HG03442 (cell line): Measurements from ENCODE around the gene LAPTM5.

ENCODE experiments used
- ATAC-seq: cut with Tn5 transposase; IDR thresholded peaks from one replicate; pipeline ENCODE4 v1.9.1; 2021; ENCODE audit warnings: mild to moderate bottlenecking, moderate library complexity; ENCODE audit not compliant: unreplicated experiment

LAPTM5 gene

GRCh38 chr1:30787856-30788495 lies 30.4 kb upstream of the LAPTM5 start:
- no peak for ATAC-seq

GRCh38 chr1:30787266-30787665 lies 29.7 kb upstream of the LAPTM5 start:
- no peak for ATAC-seq

DNA sequence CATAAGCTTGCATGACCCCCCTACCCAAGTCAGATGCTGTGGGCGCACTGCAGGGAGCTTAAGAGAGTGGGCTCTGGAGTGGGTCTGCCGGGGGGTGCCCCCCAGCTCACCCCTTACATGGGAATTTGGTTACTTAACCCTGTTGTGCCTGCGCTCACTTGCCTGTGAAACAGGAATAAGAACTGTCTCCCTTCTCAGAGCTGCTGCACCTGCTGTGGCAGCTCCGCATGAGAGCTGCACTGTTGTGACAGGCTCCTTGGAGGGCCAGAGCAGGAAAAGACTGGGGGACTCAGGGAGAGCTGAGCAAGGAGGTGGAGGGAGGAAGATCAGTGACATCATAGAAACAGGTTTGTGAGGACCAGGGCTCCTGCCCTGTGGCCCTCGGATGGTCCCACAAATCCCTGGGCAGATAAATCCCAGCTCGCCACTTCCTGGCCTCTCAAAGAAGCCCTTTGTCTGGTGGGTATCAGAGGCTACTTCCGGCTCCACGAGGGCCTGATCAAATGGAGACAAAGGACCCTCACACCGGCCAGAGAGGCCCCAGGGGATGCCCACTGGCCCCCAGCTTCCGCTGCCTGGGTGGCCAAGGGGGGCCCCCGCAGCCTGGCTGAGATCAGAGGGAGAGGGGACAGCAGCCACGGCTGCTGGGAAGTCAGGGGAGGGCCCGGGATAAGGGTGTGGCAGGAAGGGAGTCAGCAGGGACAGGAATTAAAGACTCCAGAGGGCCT lies 28.9 kb upstream of the LAPTM5 start:
- ATAC-seq = no peak

DNA sequence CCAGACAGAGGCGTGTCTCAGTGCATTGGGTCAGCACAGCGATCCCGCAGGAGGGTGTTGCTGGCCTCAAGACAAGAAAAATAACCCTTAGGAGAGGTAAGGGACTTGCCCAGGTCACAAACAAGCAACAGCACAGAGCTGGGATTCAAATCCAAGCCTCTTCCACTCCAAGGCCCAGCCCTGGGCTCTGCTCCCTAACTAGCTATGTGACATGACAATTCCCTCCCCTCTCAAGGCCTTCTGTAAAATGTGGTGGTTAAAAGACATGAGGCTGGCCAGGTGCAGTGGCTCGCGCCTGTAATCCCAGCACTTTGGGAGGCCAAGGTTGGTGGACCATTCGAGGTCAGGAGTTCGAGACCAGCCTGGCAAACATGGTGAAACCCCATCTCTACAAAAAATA lies 28.1 kb upstream of the LAPTM5 start:
- ATAC-seq = no peak

- no peak for ATAC-seq
Measured at GRCh38 chr1:30785181-30785580, 27.6 kb upstream of the LAPTM5 start.

DNA sequence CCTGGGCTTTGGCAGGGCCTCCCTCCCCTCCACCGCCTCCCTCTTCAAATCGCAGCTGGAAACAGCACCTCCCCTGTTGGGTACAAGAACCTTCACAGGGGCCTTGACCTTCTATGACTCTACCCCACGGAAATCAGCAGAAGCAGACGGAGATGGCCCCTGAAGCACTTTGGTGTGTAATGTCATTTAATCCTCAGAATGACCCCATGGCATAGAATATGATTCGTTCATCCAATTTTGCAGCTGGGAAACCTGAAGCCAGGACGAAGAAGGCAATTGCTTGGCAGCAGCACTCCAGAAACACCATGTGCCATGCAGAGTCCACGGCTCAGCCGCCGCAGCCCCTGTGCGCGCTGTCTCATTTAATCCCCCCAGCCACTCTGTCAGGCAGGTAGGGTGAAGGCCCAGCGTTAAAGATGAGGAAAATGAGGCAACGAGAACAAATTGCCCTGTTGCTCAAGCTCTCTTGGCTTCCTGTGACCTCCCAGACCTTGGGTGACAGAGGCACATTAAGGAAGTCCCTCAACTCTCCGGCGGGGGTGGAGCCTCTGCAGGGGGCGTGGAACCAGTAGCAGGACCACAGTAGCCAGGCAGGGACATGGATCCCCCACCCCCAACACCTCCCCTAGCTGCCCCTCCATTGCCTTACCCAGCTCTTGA lies 25.8 kb upstream of the LAPTM5 start:
- no peak for ATAC-seq

- ATAC-seq = no peak
Measured at GRCh38 chr1:30782361-30783255, 25.0 kb upstream of the LAPTM5 start.

DNA sequence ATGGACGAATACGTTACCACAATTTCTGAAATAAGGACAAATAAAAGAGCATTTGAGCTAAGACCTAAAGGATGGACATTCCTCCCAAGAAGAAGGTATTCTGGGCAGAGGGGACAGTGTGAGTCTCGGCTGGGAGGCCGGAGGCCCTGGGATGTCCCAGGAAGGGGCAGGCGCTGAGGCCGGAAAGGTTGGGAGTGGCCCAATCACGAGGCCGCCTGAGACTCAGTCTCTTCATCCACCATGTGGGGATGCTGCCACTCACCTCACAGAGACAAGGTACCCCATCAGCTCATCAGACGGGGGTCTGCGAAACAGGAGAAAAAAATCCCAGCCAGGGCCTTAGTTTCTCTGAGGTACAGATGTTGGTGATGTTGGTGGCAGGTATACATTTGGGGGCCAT lies 24.3 kb upstream of the LAPTM5 start:
- ATAC-seq = no peak

DNA sequence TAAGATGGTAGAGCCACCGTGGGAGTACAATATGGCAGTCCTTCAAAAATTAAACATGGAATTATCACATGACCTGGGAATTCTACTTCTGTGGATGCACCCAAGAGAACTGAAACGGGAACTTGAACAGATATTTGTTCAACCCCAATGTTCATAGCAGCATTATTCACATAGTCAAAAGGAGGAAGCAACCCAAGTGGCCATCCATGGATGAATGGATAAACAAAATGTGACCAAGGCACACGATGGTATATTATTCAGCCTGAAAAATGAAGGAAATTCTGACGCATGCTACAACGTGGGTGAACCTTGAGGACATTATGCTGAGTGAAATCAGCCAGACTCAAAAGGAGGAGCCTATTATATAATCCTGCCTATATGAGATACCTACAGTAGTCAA lies 22.8 kb upstream of the LAPTM5 start:
- no peak for ATAC-seq

- ATAC-seq = no peak
Measured at GRCh38 chr1:30779294-30780071, 21.9 kb upstream of the LAPTM5 start.

DNA sequence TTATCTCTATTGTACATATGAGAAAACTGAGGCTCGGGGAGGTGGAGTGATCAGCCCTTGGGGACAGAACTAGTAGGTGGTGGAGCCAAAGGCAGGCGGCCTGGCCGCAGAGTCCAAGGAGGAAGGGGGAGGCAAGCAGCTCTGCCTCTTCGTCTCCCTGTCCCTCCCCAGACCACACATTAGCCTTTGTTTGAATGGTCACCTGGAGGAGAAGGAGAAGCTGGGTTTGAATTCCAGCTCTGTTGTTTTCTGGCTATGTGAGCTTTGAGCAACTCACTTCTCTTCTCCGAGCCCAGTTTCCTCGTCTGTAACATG lies 21.4 kb upstream of the LAPTM5 start:
- ATAC-seq = no peak

GRCh38 chr1:30778154-30778978 lies 20.8 kb upstream of the LAPTM5 start:
- no peak for ATAC-seq

GRCh38 chr1:30777904-30778153 lies 20.3 kb upstream of the LAPTM5 start:
- ATAC-seq = no peak

DNA sequence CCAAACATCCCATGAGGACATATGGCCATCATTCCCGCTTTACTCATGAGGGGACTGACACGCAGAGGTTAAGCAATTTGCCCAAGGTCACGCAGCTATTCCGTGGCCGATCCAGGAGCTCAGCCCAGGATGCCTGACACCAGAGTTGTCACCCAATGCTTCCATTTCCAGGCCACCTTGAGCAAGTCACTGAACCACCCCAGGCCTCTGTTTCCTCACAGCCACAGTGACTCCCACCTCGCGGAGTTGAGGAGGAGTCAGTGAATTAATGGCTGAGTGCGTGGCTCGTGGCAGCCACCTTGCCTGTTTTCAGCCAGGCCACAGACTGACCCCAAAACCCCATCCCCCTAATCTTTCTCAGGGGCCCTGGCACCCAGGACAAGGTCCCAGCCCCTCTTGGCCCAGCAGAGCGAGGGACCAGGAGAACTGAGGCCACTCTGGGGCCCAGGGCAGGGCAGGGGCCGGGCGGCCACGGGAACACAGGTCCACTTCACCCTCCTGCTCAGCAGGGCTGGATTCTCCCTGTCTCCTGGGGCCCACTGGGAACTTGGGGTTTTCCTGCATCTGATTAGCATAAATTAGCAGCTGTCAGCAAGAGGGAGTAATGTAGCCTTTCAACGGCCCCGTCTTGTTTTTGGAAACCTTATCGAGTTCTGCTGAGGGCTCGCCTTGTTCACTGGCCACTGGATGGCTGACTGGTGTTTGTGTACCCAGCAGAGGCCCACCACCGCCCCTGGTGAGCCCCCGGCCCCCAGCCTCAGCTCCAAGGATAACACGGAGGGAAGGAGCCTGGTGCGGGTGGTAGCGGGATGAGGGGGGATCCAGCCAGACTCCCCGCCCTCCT lies 19.7 kb upstream of the LAPTM5 start:
- no peak for ATAC-seq

DNA sequence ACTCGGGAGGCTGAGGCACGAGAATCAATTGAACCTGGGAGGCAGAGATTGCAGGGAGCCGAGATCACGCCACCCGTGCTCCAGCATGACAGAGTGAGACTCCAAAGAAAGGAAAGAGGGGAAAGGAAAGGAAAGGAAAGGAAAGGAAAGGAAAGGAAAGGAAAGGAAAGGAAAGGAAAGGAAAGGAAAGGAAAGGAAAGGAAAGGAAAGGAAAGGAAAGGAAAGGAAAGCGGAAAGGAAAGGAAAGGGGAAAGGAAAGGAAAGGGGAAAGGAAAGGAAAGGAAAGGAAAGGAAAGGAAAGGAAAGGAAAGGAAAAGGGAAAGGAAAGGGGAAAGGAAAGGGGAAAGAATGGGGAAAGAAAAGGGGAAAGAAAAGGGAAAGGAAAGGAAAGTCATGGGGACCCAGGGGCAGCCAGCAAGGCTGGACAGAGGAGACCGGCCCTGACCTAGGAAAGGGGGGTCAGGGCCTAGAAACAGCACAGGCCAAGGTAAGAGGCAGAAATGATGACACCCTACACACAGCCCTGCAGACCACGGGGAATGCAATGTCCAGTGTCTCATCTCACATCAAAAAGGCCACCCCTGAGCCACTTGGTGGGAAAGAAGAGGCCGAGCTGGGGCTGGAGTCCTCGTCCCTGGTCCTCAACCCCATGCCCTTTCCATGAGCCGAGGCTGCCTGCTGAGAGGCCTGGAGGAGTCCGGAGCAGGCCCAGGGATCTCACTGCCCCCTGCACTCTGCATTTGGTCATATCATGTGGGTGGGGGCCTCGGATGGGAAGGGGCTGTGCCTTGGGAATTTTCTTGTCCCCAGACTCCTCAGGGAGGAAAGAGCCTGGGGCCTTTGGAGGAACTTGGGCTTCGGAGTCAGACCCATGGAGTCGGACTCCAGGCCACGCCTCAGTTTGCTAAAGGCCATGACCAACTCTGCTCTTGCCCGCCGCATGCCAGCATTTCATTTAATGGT lies 18.8 kb upstream of the LAPTM5 start:
- no peak for ATAC-seq

GRCh38 chr1:30775433-30775975 lies 17.9 kb upstream of the LAPTM5 start:
- no peak for ATAC-seq

DNA sequence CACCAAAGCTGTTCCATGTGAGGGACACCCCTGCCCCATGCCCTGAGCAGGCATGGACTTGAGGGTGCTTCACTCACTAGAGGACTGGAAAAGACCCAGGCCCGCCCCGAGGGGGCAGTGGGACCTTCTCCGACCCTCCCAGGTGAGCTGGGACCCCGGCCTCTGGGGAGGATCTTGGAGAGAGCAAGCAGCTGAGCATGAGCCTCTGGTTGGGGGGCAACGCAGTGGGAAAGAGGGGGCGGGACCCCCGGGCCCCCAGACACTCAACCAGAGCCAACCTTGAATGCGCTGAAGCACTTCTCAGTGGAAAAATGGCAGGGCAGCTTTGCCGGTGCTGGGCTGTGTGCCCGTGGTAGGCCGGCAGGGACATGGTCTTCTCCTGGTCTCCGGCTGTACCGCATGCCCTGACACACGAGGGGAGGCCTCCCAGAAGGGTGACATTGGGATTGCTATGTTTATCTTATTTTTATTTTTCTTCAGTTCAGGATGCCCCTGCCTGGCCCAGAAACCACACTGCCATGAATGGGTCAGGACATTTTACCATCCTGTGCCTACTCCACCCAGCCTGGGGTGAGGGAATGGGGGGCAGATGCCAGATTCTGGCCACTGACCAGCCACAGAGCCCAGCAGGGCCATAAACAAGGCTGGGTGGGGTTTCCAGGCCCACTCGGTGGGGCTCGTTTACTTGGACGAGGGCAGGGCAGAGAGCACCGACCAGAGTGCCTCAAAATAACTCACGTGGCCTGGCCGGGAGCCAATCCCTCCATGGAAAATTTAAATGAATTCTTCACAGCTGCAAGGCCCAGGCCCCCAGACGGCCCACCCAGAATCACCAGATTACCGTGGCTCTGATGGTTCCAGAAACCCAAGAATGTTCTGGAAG lies 17.2 kb upstream of the LAPTM5 start:
- ATAC-seq = no peak
